ENCODE results near the gene ADGRL2.

- TF ChIP-seq POLR2A (IDR thresholded peaks at IDR 0.05): no peak
- TF ChIP-seq, protein P1, sequence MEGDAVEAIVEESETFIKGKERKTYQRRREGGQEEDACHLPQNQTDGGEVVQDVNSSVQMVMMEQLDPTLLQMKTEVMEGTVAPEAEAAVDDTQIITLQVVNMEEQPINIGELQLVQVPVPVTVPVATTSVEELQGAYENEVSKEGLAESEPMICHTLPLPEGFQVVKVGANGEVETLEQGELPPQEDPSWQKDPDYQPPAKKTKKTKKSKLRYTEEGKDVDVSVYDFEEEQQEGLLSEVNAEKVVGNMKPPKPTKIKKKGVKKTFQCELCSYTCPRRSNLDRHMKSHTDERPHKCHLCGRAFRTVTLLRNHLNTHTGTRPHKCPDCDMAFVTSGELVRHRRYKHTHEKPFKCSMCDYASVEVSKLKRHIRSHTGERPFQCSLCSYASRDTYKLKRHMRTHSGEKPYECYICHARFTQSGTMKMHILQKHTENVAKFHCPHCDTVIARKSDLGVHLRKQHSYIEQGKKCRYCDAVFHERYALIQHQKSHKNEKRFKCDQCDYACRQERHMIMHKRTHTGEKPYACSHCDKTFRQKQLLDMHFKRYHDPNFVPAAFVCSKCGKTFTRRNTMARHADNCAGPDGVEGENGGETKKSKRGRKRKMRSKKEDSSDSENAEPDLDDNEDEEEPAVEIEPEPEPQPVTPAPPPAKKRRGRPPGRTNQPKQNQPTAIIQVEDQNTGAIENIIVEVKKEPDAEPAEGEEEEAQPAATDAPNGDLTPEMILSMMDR (IDR thresholded peaks at IDR 0.05): no peak
Measured at GRCh38 chr1:81915937-81916336, 115.2 kb downstream of the ADGRL2 start.
